ENCODE measurements around the gene CFAP97D1. TPM values are rescaled to one million over a fixed set of nuclear protein-coding genes. Genes with fewer than 3 reads are reported as not detected.

The CFAP97D1 gene
- total and polyA plus RNA-seq, 2 experiments from 2014 or later = 0.07 to 0.10 TPM

DNA sequence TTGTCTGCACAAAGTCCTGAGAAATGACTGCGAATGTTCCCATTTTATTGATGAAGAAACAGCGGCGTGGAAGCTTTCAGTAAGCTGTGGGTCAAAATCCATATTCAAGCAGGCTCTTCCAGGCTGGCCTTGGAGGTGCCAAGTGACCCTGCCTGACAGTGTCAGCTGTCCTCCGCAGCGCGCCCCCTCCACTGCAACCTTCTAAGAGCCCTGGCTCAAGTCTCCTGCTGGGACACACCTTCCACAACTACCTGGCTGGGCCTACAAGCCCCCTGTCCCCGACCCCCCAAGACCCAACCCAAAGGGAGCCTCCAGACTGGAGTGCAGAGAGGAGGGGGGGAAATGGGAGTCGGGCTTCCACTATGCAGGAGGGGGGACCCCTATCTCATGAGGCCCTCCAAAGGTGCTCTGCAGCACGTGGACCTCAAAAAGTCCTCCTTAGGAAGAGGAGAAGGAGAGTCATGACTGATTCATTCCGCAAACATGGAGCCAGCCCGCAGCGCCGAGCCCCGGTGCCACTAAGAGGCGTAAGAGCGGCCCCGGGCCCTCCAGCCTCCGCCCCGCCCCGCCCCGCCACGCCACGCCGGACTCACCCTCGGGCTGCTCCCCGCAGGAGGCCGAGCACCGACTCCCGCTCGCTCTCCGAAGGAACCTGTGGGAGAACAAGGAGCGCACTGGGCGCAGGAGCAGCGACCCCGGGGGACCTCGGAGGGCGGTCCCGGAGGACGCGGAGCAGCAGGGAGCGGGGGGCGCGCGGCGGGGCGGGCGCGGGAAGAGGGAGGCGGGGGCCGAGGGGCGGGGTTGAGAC, 52.1 kb downstream of the CFAP97D1 start (continued):
- TF ChIP-seq POLR2AphosphoS5 (IDR thresholded peaks at IDR 0.05; ENCODE audit: low read depth) = 0 out of 2 replicates have a peak, but pooled peaks have one; percentile 6
- TF ChIP-seq ZNF114 (CRISPR knock-in tag; IDR thresholded peaks at IDR 0.05) = no peak
- no peak for TF ChIP-seq STAT1 (IDR thresholded peaks at IDR 0.05; ENCODE audit: unreplicated experiment)

DNA sequence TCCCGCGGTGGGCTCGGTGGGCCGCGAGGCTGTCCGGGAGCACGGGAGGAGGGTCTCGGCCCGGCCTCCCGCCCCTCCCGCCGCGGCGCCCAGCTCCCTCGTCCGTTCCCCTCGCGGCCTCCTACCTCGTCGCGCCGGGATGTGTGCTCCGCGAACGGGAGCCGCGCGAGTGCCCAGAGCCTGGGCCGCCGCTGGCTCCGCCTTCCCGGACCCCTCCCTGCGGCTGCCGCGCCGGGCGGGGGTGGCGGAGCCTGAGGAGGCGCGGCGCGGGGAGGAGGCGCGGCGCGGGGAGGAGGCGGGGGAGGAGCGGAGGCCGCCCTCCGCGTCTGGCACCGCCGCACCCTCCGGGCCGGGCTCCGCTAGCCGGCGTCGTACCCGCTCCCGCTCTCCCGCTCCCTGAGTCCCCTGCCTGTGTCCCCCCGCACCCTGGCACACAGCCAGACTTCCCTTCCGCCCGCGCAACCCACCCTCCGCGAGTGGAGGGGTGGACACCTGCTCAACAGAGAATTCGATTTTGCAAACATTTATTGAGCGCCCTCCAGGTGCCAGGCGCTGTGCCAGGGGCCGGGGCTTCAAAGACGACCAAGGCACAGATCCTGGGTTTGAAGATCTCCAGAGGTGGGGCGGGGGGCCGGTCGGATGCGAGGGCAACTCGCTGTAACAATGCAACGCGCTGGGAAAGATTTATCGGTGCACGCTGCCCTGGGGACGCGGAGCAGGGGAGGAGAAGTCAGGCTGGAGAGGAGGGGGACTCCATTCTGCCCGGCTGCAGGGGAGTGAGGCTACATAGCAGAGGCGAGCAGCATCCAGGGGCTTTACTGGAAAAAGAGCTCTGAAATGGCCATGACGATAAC, 53.0 kb downstream of the CFAP97D1 start, which contains the start of gene MPP3:
Gene MPP3, minus strand, starts transcription at position 171 of the 854 bp plus-strand sequence. CDS start 1,240 bp downstream, outside the sequence.
- H3K36me3 ChIP-seq (ENCODE audit: insufficient read depth) = no peaks in the 10 kb centered on the region
- peak within 1 kb of the TSS; percentile 93 for H3K4me2 ChIP-seq
- H3K4me3 ChIP-seq = peak within 1 kb of the TSS; percentile 88
- H3K27ac Mint-ChIP-seq = no peak within 1 kb of the TSS
- peaks cover 24% of the 10 kb centered on the region for H3K27me3 ChIP-seq (ENCODE audit: insufficient read depth)
- ATAC-seq (peak; percentile 85), DNase-seq (ENCODE audit: low spot score) (peak; percentile 79)
- peaks cover 13% of the 10 kb centered on the region; the same call in 2 of the 3 replicates for H3K9me3 Mint-ChIP-seq
- no peaks in the 10 kb centered on the region; the same call in 1 of the 2 replicates for H4K20me1 ChIP-seq (replicated peaks; ENCODE audit: insufficient read depth)
- peaks cover 6% of the 10 kb centered on the region for H3K4me1 ChIP-seq (ENCODE audit: insufficient read depth)
- no peak within 1 kb of the TSS for H3K27ac ChIP-seq (ENCODE audit: low read depth)
- peak within 1 kb of the TSS; percentile 83 for H3K4me3 Mint-ChIP-seq
- no peaks in the 10 kb centered on the region for H3K79me2 ChIP-seq (replicated peaks; ENCODE audit: insufficient read depth)
- 0 out of 2 replicates have a peak, but pooled peaks cover 4% of the 10 kb centered on the region for H3F3A ChIP-seq (replicated peaks; ENCODE audit: low read depth)
- peaks cover 23% of the 10 kb centered on the region for H3K4me1 Mint-ChIP-seq
- peak; percentile 60; the same call in 1 of the 2 replicates for TF ChIP-seq POLR2AphosphoS5 (IDR thresholded peaks at IDR 0.05; ENCODE audit: low read depth)
- TF ChIP-seq, protein P1, sequence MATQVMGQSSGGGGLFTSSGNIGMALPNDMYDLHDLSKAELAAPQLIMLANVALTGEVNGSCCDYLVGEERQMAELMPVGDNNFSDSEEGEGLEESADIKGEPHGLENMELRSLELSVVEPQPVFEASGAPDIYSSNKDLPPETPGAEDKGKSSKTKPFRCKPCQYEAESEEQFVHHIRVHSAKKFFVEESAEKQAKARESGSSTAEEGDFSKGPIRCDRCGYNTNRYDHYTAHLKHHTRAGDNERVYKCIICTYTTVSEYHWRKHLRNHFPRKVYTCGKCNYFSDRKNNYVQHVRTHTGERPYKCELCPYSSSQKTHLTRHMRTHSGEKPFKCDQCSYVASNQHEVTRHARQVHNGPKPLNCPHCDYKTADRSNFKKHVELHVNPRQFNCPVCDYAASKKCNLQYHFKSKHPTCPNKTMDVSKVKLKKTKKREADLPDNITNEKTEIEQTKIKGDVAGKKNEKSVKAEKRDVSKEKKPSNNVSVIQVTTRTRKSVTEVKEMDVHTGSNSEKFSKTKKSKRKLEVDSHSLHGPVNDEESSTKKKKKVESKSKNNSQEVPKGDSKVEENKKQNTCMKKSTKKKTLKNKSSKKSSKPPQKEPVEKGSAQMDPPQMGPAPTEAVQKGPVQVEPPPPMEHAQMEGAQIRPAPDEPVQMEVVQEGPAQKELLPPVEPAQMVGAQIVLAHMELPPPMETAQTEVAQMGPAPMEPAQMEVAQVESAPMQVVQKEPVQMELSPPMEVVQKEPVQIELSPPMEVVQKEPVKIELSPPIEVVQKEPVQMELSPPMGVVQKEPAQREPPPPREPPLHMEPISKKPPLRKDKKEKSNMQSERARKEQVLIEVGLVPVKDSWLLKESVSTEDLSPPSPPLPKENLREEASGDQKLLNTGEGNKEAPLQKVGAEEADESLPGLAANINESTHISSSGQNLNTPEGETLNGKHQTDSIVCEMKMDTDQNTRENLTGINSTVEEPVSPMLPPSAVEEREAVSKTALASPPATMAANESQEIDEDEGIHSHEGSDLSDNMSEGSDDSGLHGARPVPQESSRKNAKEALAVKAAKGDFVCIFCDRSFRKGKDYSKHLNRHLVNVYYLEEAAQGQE (IDR thresholded peaks at IDR 0.05; ENCODE audit: unreplicated experiment) = no peak
- TF ChIP-seq ZNF114 (CRISPR knock-in tag; IDR thresholded peaks at IDR 0.05) = no peak
- peak; percentile 28 for TF ChIP-seq EZH2 (IDR thresholded peaks at IDR 0.05; ENCODE audit: low read depth, unreplicated experiment)
- no peaks in the 10 kb centered on the region for H3K9me2 ChIP-seq (ENCODE audit: insufficient read depth)
- H3K36me3 Mint-ChIP-seq (ENCODE audit: low read depth) = peaks cover 8% of the 10 kb centered on the region
- H3K27me3 Mint-ChIP-seq (ENCODE audit: insufficient read depth, low read depth, poor library complexity) = peaks cover 33% of the 10 kb centered on the region
- peak within 1 kb of the TSS; percentile 100 for H2AFZ ChIP-seq

DNA sequence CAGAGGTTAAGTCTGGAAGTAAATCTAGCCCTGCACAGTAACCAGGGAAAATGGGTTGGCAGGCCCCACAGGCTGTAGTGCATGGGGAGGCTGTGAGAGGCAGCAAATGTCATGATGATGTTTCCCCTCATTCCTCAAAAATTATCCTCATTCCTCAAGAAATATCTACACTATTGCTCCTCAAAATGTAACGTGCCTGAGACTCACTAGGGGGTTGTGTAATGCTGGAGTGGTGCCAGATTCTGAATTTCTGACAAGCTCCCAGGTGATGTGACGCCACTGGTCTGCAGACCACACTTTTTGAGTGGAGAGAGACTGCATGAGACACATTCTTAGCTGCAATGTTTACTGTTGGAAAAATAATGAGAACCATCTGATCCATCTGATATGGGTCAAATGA, 53.9 kb downstream of the CFAP97D1 start:
- DNase-seq (ENCODE audit: low spot score) (no peak), ATAC-seq (no peak)
- 0 out of 2 replicates have a peak, but pooled peaks cover 4% of the 10 kb centered on the region for H3F3A ChIP-seq (replicated peaks; ENCODE audit: low read depth)
- H4K20me1 ChIP-seq (replicated peaks; ENCODE audit: insufficient read depth) = no peaks in the 10 kb centered on the region
- H3K4me3 ChIP-seq = peak overlapping the region; percentile 88; the same call in 1 of the 2 replicates
- H3K4me3 Mint-ChIP-seq = peak overlapping the region; percentile 80
- no peak overlapping the region for H3K27ac Mint-ChIP-seq
- H3K27me3 Mint-ChIP-seq (ENCODE audit: insufficient read depth, low read depth, poor library complexity) = peaks cover 34% of the 10 kb centered on the region
- no peak overlapping the region for H3K27ac ChIP-seq (ENCODE audit: low read depth)
- H3K36me3 Mint-ChIP-seq (ENCODE audit: low read depth) = peaks cover 8% of the 10 kb centered on the region
- no peaks in the 10 kb centered on the region for H3K36me3 ChIP-seq (ENCODE audit: insufficient read depth)
- H3K9me2 ChIP-seq (ENCODE audit: insufficient read depth) = no peaks in the 10 kb centered on the region
- H3K79me2 ChIP-seq (replicated peaks; ENCODE audit: insufficient read depth) = no peaks in the 10 kb centered on the region
- peaks cover 6% of the 10 kb centered on the region for H3K4me1 ChIP-seq (ENCODE audit: insufficient read depth)
- H3K4me2 ChIP-seq = peak overlapping the region; percentile 93; the same call in 1 of the 2 replicates
- H3K27me3 ChIP-seq (ENCODE audit: insufficient read depth) = peaks cover 24% of the 10 kb centered on the region
- H3K9me3 Mint-ChIP-seq = peaks cover 13% of the 10 kb centered on the region; the same call in 2 of the 3 replicates
- peaks cover 23% of the 10 kb centered on the region for H3K4me1 Mint-ChIP-seq
- no peak overlapping the region for H2AFZ ChIP-seq
- TF ChIP-seq, protein P2, sequence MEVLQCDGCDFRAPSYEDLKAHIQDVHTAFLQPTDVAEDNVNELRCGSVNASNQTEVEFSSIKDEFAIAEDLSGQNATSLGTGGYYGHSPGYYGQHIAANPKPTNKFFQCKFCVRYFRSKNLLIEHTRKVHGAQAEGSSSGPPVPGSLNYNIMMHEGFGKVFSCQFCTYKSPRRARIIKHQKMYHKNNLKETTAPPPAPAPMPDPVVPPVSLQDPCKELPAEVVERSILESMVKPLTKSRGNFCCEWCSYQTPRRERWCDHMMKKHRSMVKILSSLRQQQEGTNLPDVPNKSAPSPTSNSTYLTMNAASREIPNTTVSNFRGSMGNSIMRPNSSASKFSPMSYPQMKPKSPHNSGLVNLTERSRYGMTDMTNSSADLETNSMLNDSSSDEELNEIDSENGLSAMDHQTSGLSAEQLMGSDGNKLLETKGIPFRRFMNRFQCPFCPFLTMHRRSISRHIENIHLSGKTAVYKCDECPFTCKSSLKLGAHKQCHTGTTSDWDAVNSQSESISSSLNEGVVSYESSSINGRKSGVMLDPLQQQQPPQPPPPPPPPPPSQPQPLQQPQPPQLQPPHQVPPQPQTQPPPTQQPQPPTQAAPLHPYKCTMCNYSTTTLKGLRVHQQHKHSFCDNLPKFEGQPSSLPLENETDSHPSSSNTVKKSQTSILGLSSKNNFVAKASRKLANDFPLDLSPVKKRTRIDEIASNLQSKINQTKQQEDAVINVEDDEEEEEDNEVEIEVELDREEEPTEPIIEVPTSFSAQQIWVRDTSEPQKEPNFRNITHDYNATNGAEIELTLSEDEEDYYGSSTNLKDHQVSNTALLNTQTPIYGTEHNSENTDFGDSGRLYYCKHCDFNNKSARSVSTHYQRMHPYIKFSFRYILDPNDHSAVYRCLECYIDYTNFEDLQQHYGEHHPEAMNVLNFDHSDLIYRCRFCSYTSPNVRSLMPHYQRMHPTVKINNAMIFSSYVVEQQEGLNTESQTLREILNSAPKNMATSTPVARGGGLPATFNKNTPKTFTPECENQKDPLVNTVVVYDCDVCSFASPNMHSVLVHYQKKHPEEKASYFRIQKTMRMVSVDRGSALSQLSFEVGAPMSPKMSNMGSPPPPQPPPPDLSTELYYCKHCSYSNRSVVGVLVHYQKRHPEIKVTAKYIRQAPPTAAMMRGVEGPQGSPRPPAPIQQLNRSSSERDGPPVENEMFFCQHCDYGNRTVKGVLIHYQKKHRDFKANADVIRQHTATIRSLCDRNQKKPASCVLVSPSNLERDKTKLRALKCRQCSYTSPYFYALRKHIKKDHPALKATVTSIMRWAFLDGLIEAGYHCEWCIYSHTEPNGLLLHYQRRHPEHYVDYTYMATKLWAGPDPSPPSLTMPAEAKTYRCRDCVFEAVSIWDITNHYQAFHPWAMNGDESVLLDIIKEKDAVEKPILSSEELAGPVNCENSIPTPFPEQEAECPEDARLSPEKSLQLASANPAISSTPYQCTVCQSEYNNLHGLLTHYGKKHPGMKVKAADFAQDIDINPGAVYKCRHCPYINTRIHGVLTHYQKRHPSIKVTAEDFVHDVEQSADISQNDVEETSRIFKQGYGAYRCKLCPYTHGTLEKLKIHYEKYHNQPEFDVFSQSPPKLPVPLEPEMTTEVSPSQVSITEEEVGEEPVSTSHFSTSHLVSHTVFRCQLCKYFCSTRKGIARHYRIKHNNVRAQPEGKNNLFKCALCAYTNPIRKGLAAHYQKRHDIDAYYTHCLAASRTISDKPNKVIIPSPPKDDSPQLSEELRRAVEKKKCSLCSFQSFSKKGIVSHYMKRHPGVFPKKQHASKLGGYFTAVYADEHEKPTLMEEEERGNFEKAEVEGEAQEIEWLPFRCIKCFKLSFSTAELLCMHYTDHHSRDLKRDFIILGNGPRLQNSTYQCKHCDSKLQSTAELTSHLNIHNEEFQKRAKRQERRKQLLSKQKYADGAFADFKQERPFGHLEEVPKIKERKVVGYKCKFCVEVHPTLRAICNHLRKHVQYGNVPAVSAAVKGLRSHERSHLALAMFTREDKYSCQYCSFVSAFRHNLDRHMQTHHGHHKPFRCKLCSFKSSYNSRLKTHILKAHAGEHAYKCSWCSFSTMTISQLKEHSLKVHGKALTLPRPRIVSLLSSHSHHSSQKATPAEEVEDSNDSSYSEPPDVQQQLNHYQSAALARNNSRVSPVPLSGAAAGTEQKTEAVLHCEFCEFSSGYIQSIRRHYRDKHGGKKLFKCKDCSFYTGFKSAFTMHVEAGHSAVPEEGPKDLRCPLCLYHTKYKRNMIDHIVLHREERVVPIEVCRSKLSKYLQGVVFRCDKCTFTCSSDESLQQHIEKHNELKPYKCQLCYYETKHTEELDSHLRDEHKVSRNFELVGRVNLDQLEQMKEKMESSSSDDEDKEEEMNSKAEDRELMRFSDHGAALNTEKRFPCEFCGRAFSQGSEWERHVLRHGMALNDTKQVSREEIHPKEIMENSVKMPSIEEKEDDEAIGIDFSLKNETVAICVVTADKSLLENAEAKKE (CRISPR knock-in tag; IDR thresholded peaks at IDR 0.05) = no peak
- no peak for TF ChIP-seq ZNF114 (CRISPR knock-in tag; IDR thresholded peaks at IDR 0.05)

All from GM23338 (cell line).